NT2/D1 (cell line): Measurements from ENCODE around the gene ARHGAP30.
A peak's percentile ranks its signal among the peaks of the same experiment; 100 is the strongest.
"Not testable (repeated sequence)": the region's sequence is repeated elsewhere in the genome, so short reads cannot be mapped to it uniquely, and the experiment has no call there.

Experiments used
- DNase-seq: peaks from one replicate; pipeline ENCODE4 v3.0.0-alpha.2; 2011; ENCODE audit warnings: low read depth, low spot score
- H3K27me3 ChIP-seq: 2 replicates; pipeline ENCODE4 v1.6.0; 2011; ENCODE audit warnings: mild to moderate bottlenecking; ENCODE audit not compliant: insufficient read length, insufficient read depth
- H3K36me3 ChIP-seq: 2 replicates; pipeline ENCODE4 v1.6.1; 2011; ENCODE audit warnings: mild to moderate bottlenecking, low read length, mixed read lengths; ENCODE audit not compliant: insufficient read depth, insufficient read length
- H3K4me1 ChIP-seq: 2 replicates; pipeline ENCODE4 v1.5.1; 2011; ENCODE audit not compliant: insufficient read depth, insufficient read length
- H3K4me3 ChIP-seq: 2 replicates; pipeline ENCODE4 v1.5.1; 2011; ENCODE audit warnings: low read depth; ENCODE audit not compliant: insufficient read length
- H3K9ac ChIP-seq: 2 replicates; pipeline ENCODE4 v1.6.0; 2011; ENCODE audit warnings: low read depth; ENCODE audit not compliant: insufficient read length
- H3K9me3 ChIP-seq: 2 replicates; pipeline ENCODE4 v1.5.1; 2011; ENCODE audit warnings: mild to moderate bottlenecking, low read length; ENCODE audit not compliant: insufficient read depth
- SUZ12 ChIP-seq: IDR thresholded peaks from 2 replicates; pipeline ENCODE4 v1.6.1; 2011; ENCODE audit not compliant: insufficient read length, insufficient read depth; ENCODE audit errors: extremely low read depth
- YY1 ChIP-seq: IDR thresholded peaks from 2 replicates; pipeline ENCODE4 v1.6.1; 2011; ENCODE audit not compliant: insufficient read length, insufficient read depth
- ZNF274 ChIP-seq: IDR thresholded peaks from 2 replicates; pipeline ENCODE4 v1.6.1; 2011; ENCODE audit warnings: mild to moderate bottlenecking, low read depth, low read length

Gene ARHGAP30

GRCh38 chr1:161021970-161022353, 47.7 kb downstream of the ARHGAP30 start:
- DNase-seq = no peak
- Histone ChIP-seq H3K4me3 (peak overlapping the region; percentile 59), H3K9me3 (no peaks in the 10 kb centered on the region), H3K9ac (peak overlapping the region; percentile 84), H3K4me1 (peaks cover 11% of the 10 kb centered on the region), H3K36me3 (no peaks in the 10 kb centered on the region), H3K27me3 (no peaks in the 10 kb centered on the region)
- no peak for TF ChIP-seq SUZ12
- TF ChIP-seq ZNF274 = no peak
- no peak for TF ChIP-seq YY1

- Histone ChIP-seq H3K4me1 (peaks cover 11% of the 10 kb centered on the region), H3K27me3 (no peaks in the 10 kb centered on the region), H3K9ac (peak overlapping the region; percentile 96), H3K9me3 (no peaks in the 10 kb centered on the region), H3K36me3 (no peaks in the 10 kb centered on the region), H3K4me3 (peak overlapping the region; percentile 99)
- TF ChIP-seq ZNF274 (no peak), YY1 (no peak), SUZ12 (no peak)
- DNase-seq = peak; percentile 97
These were observed 48.3 kb downstream of the ARHGAP30 start for GRCh38 chr1:161021165-161021969.

- Histone ChIP-seq H3K4me3 (peak within 1 kb of the TSS; percentile 99), H3K9ac (peak within 1 kb of the TSS; percentile 96), H3K9me3 (no peaks in the 10 kb centered on the region), H3K4me1 (peaks cover 11% of the 10 kb centered on the region), H3K27me3 (no peaks in the 10 kb centered on the region), H3K36me3 (no peaks in the 10 kb centered on the region)
- DNase-seq = peak; percentile 47
- no peak for TF ChIP-seq YY1
- no peak for TF ChIP-seq ZNF274
- TF ChIP-seq SUZ12 = no peak
These were observed 49.1 kb downstream of the ARHGAP30 start, which contains the start of gene F11R for GRCh38 chr1:161020509-161021164. TSS of gene F11R (minus strand) at chr1:161021152. CDS start at chr1:161021073, 79 bp downstream.

- H3K36me3 ChIP-seq = no peaks in the 10 kb centered on the region
- no peaks in the 10 kb centered on the region for H3K27me3 ChIP-seq
- H3K4me1 ChIP-seq = peaks cover 11% of the 10 kb centered on the region
- TF ChIP-seq YY1 (no peak), ZNF274 (no peak), SUZ12 (no peak)
- H3K9ac ChIP-seq = peak overlapping the region; percentile 96
- peak overlapping the region; percentile 99 for H3K4me3 ChIP-seq
- H3K9me3 ChIP-seq = no peaks in the 10 kb centered on the region
- no peak for DNase-seq
These were observed 49.8 kb downstream of the ARHGAP30 start for GRCh38 chr1:161019751-161020495.

- not testable (repeated sequence) for DNase-seq
- Histone ChIP-seq H3K4me3 (peak overlapping the region; percentile 99), H3K4me1 (peaks cover 13% of the 10 kb centered on the region)
These were observed 50.5 kb downstream of the ARHGAP30 start for GRCh38 chr1:161019111-161019660.

GRCh38 chr1:161018631-161018930, 51.1 kb downstream of the ARHGAP30 start:
- Histone ChIP-seq H3K36me3 (peaks cover 7% of the 10 kb centered on the region), H3K4me3 (peak overlapping the region; percentile 99), H3K4me1 (peaks cover 17% of the 10 kb centered on the region), H3K9me3 (no peaks in the 10 kb centered on the region), H3K9ac (peak overlapping the region; percentile 4), H3K27me3 (no peaks in the 10 kb centered on the region)
- DNase-seq = no peak
- TF ChIP-seq YY1 = no peak
- no peak for TF ChIP-seq SUZ12
- TF ChIP-seq ZNF274 = no peak

More at GRCh38 chr1:161019111-161019660, 50.5 kb downstream of the ARHGAP30 start:
- not testable (repeated sequence) for H3K36me3 ChIP-seq, H3K27me3 ChIP-seq, H3K9me3 ChIP-seq
- H3K9ac ChIP-seq = peak overlapping the region; percentile 96
